ENCODE measurements around the gene TNPO3.

- TF ChIP-seq CREM (IDR thresholded peaks at IDR 0.05; ENCODE audit: low read depth) (no peak), MXI1 (IDR thresholded peaks at IDR 0.05; ENCODE audit: low read depth, low read length) (no peak), POLR2AphosphoS5 (IDR thresholded peaks at IDR 0.05; ENCODE audit: low read length) (no peak), HDGF (IDR thresholded peaks at IDR 0.05) (no peak), EZH2 (IDR thresholded peaks at IDR 0.05; ENCODE audit: borderline replicate concordance, control insufficient read depth, low read depth, low read length) (no peak), CBFB (IDR thresholded peaks at IDR 0.05; ENCODE audit: low read depth) (no peak), CTCF (IDR thresholded peaks at IDR 0.05 in 2 of 3, conservative IDR thresholded peaks at IDR 0.05 in 1 of 3; ENCODE audit: control insufficient read depth in 2 of 3, extremely low read depth in 1 of 3, insufficient read depth in 1 of 3, low read depth in 3 of 3, low read length in 3 of 3) (no peak), TAF1 (IDR thresholded peaks at IDR 0.05; ENCODE audit: borderline replicate concordance, low read depth, low read length) (no peak), POLR2A (IDR thresholded peaks at IDR 0.05; ENCODE audit: low read depth, low read length) (no peak), MLLT1 (IDR thresholded peaks at IDR 0.05) (no peak), TCF3 (IDR thresholded peaks at IDR 0.05; ENCODE audit: borderline replicate concordance, insufficient read depth, low read depth, low read length) (no peak), FOXM1 (IDR thresholded peaks at IDR 0.05; ENCODE audit: low read depth, low read length) (no peak), ZBTB40 (IDR thresholded peaks at IDR 0.05; ENCODE audit: borderline replicate concordance) (no peak), ZNF217 (IDR thresholded peaks at IDR 0.05) (no peak)
Measured at GRCh38 chr7:129055861-129056464, 1.1 kb upstream of the TNPO3 start.
